Panc1 (cell line): ENCODE data around the gene TAF5L. TPM values are rescaled to one million over a fixed set of nuclear protein-coding genes. Genes with fewer than 3 reads are reported as not detected.

Experiments
- ATAC-seq: fragments of 200-7000 bp; cut with Tn5 transposase; 2 replicates; pipeline ENCODE4 v1.9.1; 2020; ENCODE audit warnings: mild to moderate bottlenecking, moderate library complexity
- BruUV-seq: library from RNA; stranded (reverse); fragments of 400-500 nt; replicated peaks from 2 replicates; lab custom pipeline; 2021; lab: Mats Ljungman, UMichigan
- CTCF ChIA-PET: fragments of 300-600 bp; sonication (Branson Sonifier 250); formaldehyde crosslinking; loops from one replicate; lab custom pipeline; 2022; ENCODE audit warnings: antibody characterized with exemption; lab: Charles Lee
- POLR2A ChIA-PET: fragments of 300-600 bp; sonication (Branson Sonifier 250); formaldehyde crosslinking; loops from one replicate; lab custom pipeline; 2022; ENCODE audit warnings: antibody characterized with exemption; lab: Charles Lee
- DNase-seq: peaks from one replicate; pipeline ENCODE4 v3.0.0-alpha.2; 2010; ENCODE audit warnings: low read depth, low spot score
- H3K27ac ChIP-seq: 2 replicates; pipeline ENCODE4 v1.5.1; 2011; ENCODE audit warnings: mild to moderate bottlenecking, low read length, inconsistent platforms
- H3K27me3 ChIP-seq: fragments of 200-500 bp; sonication (Bioruptor generic); 2 replicates; pipeline ENCODE4 v1.6.0; 2014; ENCODE audit warnings: low read length, inconsistent platforms; ENCODE audit not compliant: control insufficient read depth, insufficient read depth
- H3K36me3 ChIP-seq: fragments of 200-500 bp; sonication (Bioruptor generic); 2 replicates; pipeline ENCODE4 v1.5.1; 2014; ENCODE audit warnings: inconsistent platforms, mild to moderate bottlenecking, low read length, moderate library complexity; ENCODE audit not compliant: control insufficient read depth, insufficient read depth
- H3K4me1 ChIP-seq: 2 replicates; pipeline ENCODE4 v1.5.1; 2011; ENCODE audit warnings: inconsistent platforms, mild to moderate bottlenecking, low read length, moderate library complexity; ENCODE audit not compliant: control insufficient read depth, insufficient read depth
- H3K4me3 ChIP-seq, 2 experiments: 2 replicates each; pipeline ENCODE4 v1.5.1; 2011 to 2012; ENCODE audit warnings: low read depth in 2 of 2, low read length in 2 of 2, mild to moderate bottlenecking in 2 of 2, inconsistent platforms in 1 of 2, moderate library complexity in 1 of 2
- H3K9me3 ChIP-seq: fragments of 200-500 bp; sonication (Bioruptor generic); 2 replicates; pipeline ENCODE4 v1.5.1; 2014; ENCODE audit warnings: low read depth, mild to moderate bottlenecking, inconsistent platforms, low read length, moderate library complexity; ENCODE audit not compliant: control insufficient read depth, insufficient read depth
- CTCF ChIP-seq: fragments of 450-650 bp; IDR thresholded peaks from 2 replicates; pipeline ENCODE4 v1.5.1; 2017; ENCODE audit warnings: mild to moderate bottlenecking
- POLR2AphosphoS5 ChIP-seq: IDR thresholded peaks from 2 replicates; pipeline ENCODE4 v1.6.1; 2012; ENCODE audit warnings: mild to moderate bottlenecking, low read depth, low read length, moderate library complexity
- REST ChIP-seq, 2 experiments: IDR thresholded peaks; 2 replicates each; pipeline ENCODE4 v1.6.1; 2011 to 2012; ENCODE audit warnings: low read depth in 2 of 2, control low read depth in 1 of 2, low read length in 1 of 2, mild to moderate bottlenecking in 1 of 2, moderate library complexity in 1 of 2; ENCODE audit not compliant: insufficient read depth in 1 of 2
- SIN3A ChIP-seq: IDR thresholded peaks from 2 replicates; pipeline ENCODE4 v1.6.1; 2012; ENCODE audit warnings: low read depth, mild to moderate bottlenecking, low read length, moderate library complexity, borderline replicate concordance; ENCODE audit not compliant: insufficient read depth
- TCF7L2 ChIP-seq: IDR thresholded peaks from 2 replicates; pipeline ENCODE4 v1.6.1; 2011; ENCODE audit warnings: mild to moderate bottlenecking, low read depth, low read length, inconsistent platforms
- in situ Hi-C: cut with HindIII; loops from 2 replicates; pipeline ENCODE4 v1.10.0; 2016; ENCODE audit warnings: low sequenced_read_pairs, low pct_unique_long_range_greater_than_20kb
- intact Hi-C: fragments of 100-400 bp; cut with micrococcal nuclease; formaldehyde crosslinking; loops from one replicate; pipeline ENCODE4 v1.10.0; 2022; ENCODE audit not compliant: unreplicated experiment
- total RNA-seq: library from RNA; stranded (reverse); gene quantifications from one replicate; pipeline ENCODE4 v1.2.1, GENCODE V29; 2021; ENCODE audit not compliant: unreplicated experiment

The TAF5L gene
- total RNA-seq, 1 experiment from 2014 or later: 23.8 TPM

- H3K27me3 ChIP-seq: no peaks in the 10 kb centered on the region
- H3K4me3 ChIP-seq: no peak overlapping the region
- ChIA-PET POLR2A (no interaction called here), CTCF (interaction anchor here (0.7 kb wide), 1 partner anchor 42 kb away, joined by 3 read pairs; no protein-coding TSS in a partner anchor)
- H3K27ac ChIP-seq: no peak overlapping the region
- in situ Hi-C loops (no loop called here), intact Hi-C loops (no loop called here)
- no peak for TF ChIP-seq POLR2AphosphoS5
- no peak for TF ChIP-seq CTCF
- TF ChIP-seq REST (IDR thresholded peaks at IDR 0.05; ENCODE audit: insufficient read depth in 1 of 2, low read depth in 2 of 2, low read length in 1 of 2): no peak
- no peak for TF ChIP-seq SIN3A
- no peak for TF ChIP-seq TCF7L2
- H3K4me1 ChIP-seq: no peaks in the 10 kb centered on the region
- peaks cover 18% of the 10 kb centered on the region for H3K36me3 ChIP-seq
- no peak for ATAC-seq
- H3K9me3 ChIP-seq: no peaks in the 10 kb centered on the region
- DNase-seq: no peak
- TSS peak; percentile 34 for BruUV-seq
Observed at GRCh38 chr1:229599218-229599954, 26.5 kb downstream of the TAF5L start.

- Histone ChIP-seq H3K4me1 (no peaks in the 10 kb centered on the region), H3K4me3 (no peak overlapping the region), H3K27ac (no peak overlapping the region), H3K9me3 (no peaks in the 10 kb centered on the region), H3K36me3 (peaks cover 17% of the 10 kb centered on the region), H3K27me3 (no peaks in the 10 kb centered on the region)
- TF ChIP-seq REST (IDR thresholded peaks at IDR 0.05; ENCODE audit: insufficient read depth in 1 of 2, low read depth in 2 of 2, low read length in 1 of 2) (no peak), TCF7L2 (no peak), POLR2AphosphoS5 (no peak), SIN3A (no peak), CTCF (no peak)
- in situ Hi-C loops: no loop called here
- BruUV-seq: no TSS peak
- ChIA-PET CTCF (no interaction called here), POLR2A (no interaction called here)
- intact Hi-C loops: no loop called here
- DNase-seq (no peak), ATAC-seq (no peak)
Observed at GRCh38 chr1:229597877-229598276, 28.0 kb downstream of the TAF5L start.
